H9 (cell line): ENCODE data around the gene RAP1GDS1. TPM values are rescaled to one million over a fixed set of nuclear protein-coding genes. Genes with fewer than 3 reads are reported as not detected.

Source experiments
- DNase-seq: peaks from one replicate; pipeline ENCODE4 v3.0.0-alpha.2; 2017
- H2AFZ ChIP-seq: one replicate; pipeline ENCODE4 v1.6.1; 2013; ENCODE audit warnings: mild to moderate bottlenecking, low read length, control low read depth, moderate library complexity
- H2AK5ac ChIP-seq: 2 replicates; pipeline ENCODE4 v1.6.1; 2013; ENCODE audit warnings: low read length, control low read depth, mixed read lengths; ENCODE audit not compliant: insufficient read length
- H2BK120ac ChIP-seq: one replicate; pipeline ENCODE4 v1.6.1; 2013; ENCODE audit warnings: low read depth, mild to moderate bottlenecking, low read length, control low read depth, inconsistent platforms; ENCODE audit not compliant: poor library complexity, severe bottlenecking
- H2BK12ac ChIP-seq: 2 replicates; pipeline ENCODE4 v1.6.1; 2013; ENCODE audit warnings: low read length, control low read depth, mixed read lengths, low read depth; ENCODE audit not compliant: insufficient read length
- H2BK15ac ChIP-seq: 2 replicates; pipeline ENCODE4 v1.6.1; 2013; ENCODE audit warnings: low read depth, low read length, control low read depth
- H2BK20ac ChIP-seq: one replicate; pipeline ENCODE4 v1.6.1; 2013; ENCODE audit warnings: low read depth, mild to moderate bottlenecking, low read length, control low read depth, inconsistent platforms; ENCODE audit not compliant: poor library complexity, severe bottlenecking
- H2BK5ac ChIP-seq: 2 replicates; pipeline ENCODE4 v1.6.1; 2013; ENCODE audit warnings: low read length, control low read depth, mixed read lengths; ENCODE audit not compliant: insufficient read length
- H3K14ac ChIP-seq: 2 replicates; pipeline ENCODE4 v1.6.1; 2013; ENCODE audit warnings: low read length, control low read depth; ENCODE audit not compliant: insufficient read depth
- H3K18ac ChIP-seq: 2 replicates; pipeline ENCODE4 v1.6.1; 2013; ENCODE audit warnings: low read depth, mild to moderate bottlenecking, mixed read lengths, low read length, control low read depth; ENCODE audit not compliant: insufficient read length
- H3K23ac ChIP-seq: 2 replicates; pipeline ENCODE4 v1.6.1; 2013; ENCODE audit warnings: low read length, control low read depth, mixed read lengths, low read depth; ENCODE audit not compliant: insufficient read length
- H3K23me2 ChIP-seq: 2 replicates; pipeline ENCODE4 v1.6.1; 2013; ENCODE audit warnings: low read depth, mild to moderate bottlenecking, mixed read lengths, low read length, control low read depth; ENCODE audit not compliant: insufficient read length, poor library complexity, severe bottlenecking
- H3K27ac ChIP-seq: 2 replicates; pipeline ENCODE4 v1.5.1; 2013; ENCODE audit warnings: low read length, control low read depth, mixed read lengths, low read depth; ENCODE audit not compliant: insufficient read length
- H3K27me3 ChIP-seq: 2 replicates; pipeline ENCODE4 v1.6.1; 2013; ENCODE audit warnings: low read length, control low read depth, inconsistent platforms; ENCODE audit not compliant: insufficient read depth
- H3K4ac ChIP-seq: 2 replicates; pipeline ENCODE4 v1.6.1; 2013; ENCODE audit warnings: low read depth, mild to moderate bottlenecking, control low read depth, inconsistent platforms, low read length, moderate library complexity
- H3K4me1 ChIP-seq: 2 replicates; pipeline ENCODE4 v1.6.1; 2013; ENCODE audit warnings: low read length, control low read depth, inconsistent platforms; ENCODE audit not compliant: insufficient read depth
- H3K4me2 ChIP-seq: 2 replicates; pipeline ENCODE4 v1.6.1; 2013; ENCODE audit warnings: low read length, control low read depth, mixed read lengths; ENCODE audit not compliant: insufficient read length, insufficient read depth
- H3K56ac ChIP-seq: 2 replicates; pipeline ENCODE4 v1.6.1; 2013; ENCODE audit warnings: low read depth, mild to moderate bottlenecking, mixed read lengths, low read length, control low read depth; ENCODE audit not compliant: insufficient read length
- H3K79me1 ChIP-seq: 2 replicates; pipeline ENCODE4 v1.6.1; 2013; ENCODE audit warnings: low read depth, mild to moderate bottlenecking, moderate library complexity, low read length, control low read depth, inconsistent platforms; ENCODE audit not compliant: insufficient read depth, poor library complexity, severe bottlenecking
- H3K79me2 ChIP-seq: 2 replicates; pipeline ENCODE4 v1.6.1; 2013; ENCODE audit warnings: low read length, control low read depth, inconsistent platforms; ENCODE audit not compliant: insufficient read depth
- H3K9ac ChIP-seq: 2 replicates; pipeline ENCODE4 v1.6.1; 2013; ENCODE audit warnings: low read length, control low read depth, mixed read lengths; ENCODE audit not compliant: insufficient read length; ENCODE audit errors: extremely low read depth
- H3K9me3 ChIP-seq: one replicate; pipeline ENCODE4 v1.6.1; 2013; ENCODE audit warnings: low read depth, low read length, inconsistent platforms; ENCODE audit not compliant: control insufficient read depth
- H3T11ph ChIP-seq: one replicate; pipeline ENCODE4 v1.6.1; 2013; ENCODE audit warnings: mild to moderate bottlenecking, low read length, control low read depth, inconsistent platforms
- H4K20me1 ChIP-seq: one replicate; pipeline ENCODE4 v1.6.1; 2013; ENCODE audit not compliant: control insufficient read depth, insufficient read length, insufficient read depth
- H4K5ac ChIP-seq: 2 replicates; pipeline ENCODE4 v1.6.1; 2013; ENCODE audit warnings: low read depth, mild to moderate bottlenecking, mixed read lengths, low read length, control low read depth; ENCODE audit not compliant: insufficient read length
- H4K8ac ChIP-seq: replicated peaks from 2 replicates; pipeline ENCODE4 v1.6.1; 2013; ENCODE audit warnings: low read length, control low read depth, mixed read lengths, low read depth; ENCODE audit not compliant: insufficient read length
- H4K91ac ChIP-seq: 2 replicates; pipeline ENCODE4 v1.6.1; 2013; ENCODE audit warnings: low read depth, mild to moderate bottlenecking, moderate library complexity, mixed read lengths, low read length, control low read depth; ENCODE audit not compliant: insufficient read length
- H3K27ac Mint-ChIP-seq, 3 experiments: 2 replicates in 2 of 3; 3 replicates in 1 of 3; pipeline ENCODE4 v1.8.0; 2020 to 2021; ENCODE audit warnings: mixed read lengths in 3 of 3, mild to moderate bottlenecking in 1 of 3, moderate library complexity in 1 of 3
- H3K27me3 Mint-ChIP-seq: 2 replicates; pipeline ENCODE4 v1.8.0; 2021; ENCODE audit warnings: low read depth, mild to moderate bottlenecking, moderate library complexity, mixed read lengths
- H3K36me3 Mint-ChIP-seq, 3 experiments: 2 replicates in 2 of 3; 3 replicates in 1 of 3; pipeline ENCODE4 v1.8.0; 2020 to 2021; ENCODE audit warnings: low read depth in 3 of 3, mixed read lengths in 3 of 3; ENCODE audit not compliant: insufficient read depth in 1 of 3
- H3K4me1 Mint-ChIP-seq, 2 experiments: 2 replicates each; pipeline ENCODE4 v1.8.0; 2020; ENCODE audit warnings: mixed read lengths in 2 of 2
- H3K4me3 Mint-ChIP-seq, 2 experiments: 2 replicates in 1 of 2; 3 replicates in 1 of 2; pipeline ENCODE4 v1.8.0; 2020 to 2021; ENCODE audit warnings: mild to moderate bottlenecking in 2 of 2, mixed read lengths in 2 of 2, moderate library complexity in 1 of 2
- H3K9me3 Mint-ChIP-seq, 2 experiments: 2 replicates in 1 of 2; 3 replicates in 1 of 2; pipeline ENCODE4 v1.8.0; 2020; ENCODE audit warnings: mild to moderate bottlenecking in 2 of 2, mixed read lengths in 2 of 2, moderate library complexity in 1 of 2
- CTCF ChIP-seq: fragments of 200-600 bp; sonication (generic); conservative IDR thresholded peaks from 3 replicates; pipeline ENCODE4 v1.8.0; 2021; ENCODE audit warnings: antibody characterized with exemption, mild to moderate bottlenecking
- WGBS: extraction: QIAGEN DNeasy Blood & Tissue Kit; methylation state at CpG from one replicate; pipeline ENCODE4 v1.1.7; 2013; ENCODE audit warnings: missing lambda C conversion rate, low lambda C conversion rate, mixed read lengths; ENCODE audit not compliant: insufficient read length; ENCODE audit errors: extremely low coverage; 5-methylcytosine and 5-hydroxymethylcytosine counted together
- total RNA-seq: library from RNA; stranded (reverse); gene quantifications from 2 replicates; pipeline ENCODE4 v1.2.1, GENCODE V29; 2021

The RAP1GDS1 gene
- total RNA-seq, 1 experiment from 2014 or later: 25.2 TPM

- no peak overlapping the region for H3K27ac ChIP-seq
Observed at GRCh38 chr4:98230961-98231360, 30.2 kb upstream of the RAP1GDS1 start.

More at GRCh38 chr4:98230961-98231360, 30.2 kb upstream of the RAP1GDS1 start:
- Histone ChIP-seq H3K18ac (no peak overlapping the region), H3K23ac (no peak overlapping the region), H2BK12ac (no peak overlapping the region), H3K23me2 (no peaks in the 10 kb centered on the region), H3K4ac (no peak overlapping the region), H4K91ac (no peak overlapping the region), H2BK5ac (no peak overlapping the region), H2BK20ac (no peak overlapping the region), H2BK15ac (no peak overlapping the region), H3T11ph (no peak overlapping the region), H3K56ac (no peak overlapping the region), H3K27me3 (no peaks in the 10 kb centered on the region), H2AFZ (no peak overlapping the region), H4K20me1 (no peaks in the 10 kb centered on the region), H2AK5ac (no peak overlapping the region), H3K79me2 (no peaks in the 10 kb centered on the region), H3K9me3 (no peaks in the 10 kb centered on the region), H3K9ac (no peak overlapping the region), H2BK120ac (no peak overlapping the region), H4K8ac (no peak overlapping the region), H3K14ac (no peak overlapping the region), H3K4me2 (no peak overlapping the region), H3K79me1 (no peaks in the 10 kb centered on the region), H4K5ac (no peak overlapping the region), H3K4me1 (no peaks in the 10 kb centered on the region)
- no peaks in the 10 kb centered on the region for H3K9me3 Mint-ChIP-seq
- H3K4me1 Mint-ChIP-seq: no peaks in the 10 kb centered on the region
- no peaks in the 10 kb centered on the region for H3K36me3 Mint-ChIP-seq
- H3K27ac Mint-ChIP-seq: no peak overlapping the region
- WGBS: no CpG with 5 or more reads among the region's 3 CpGs
- H3K27me3 Mint-ChIP-seq: no peaks in the 10 kb centered on the region
- TF ChIP-seq CTCF: no peak
- no peak overlapping the region for H3K4me3 Mint-ChIP-seq
- DNase-seq: no peak
